HFF-Myc (cell line): ENCODE results near the gene RASAL3.
A peak's percentile ranks its signal among the peaks of the same experiment; 100 is the strongest.
"Not testable (repeated sequence)": the region's sequence is repeated elsewhere in the genome, so short reads cannot be mapped to it uniquely, and the experiment has no call there.

Experiments
- DNase-seq: peaks from one replicate; pipeline ENCODE4 v3.0.0-alpha.2; 2011; ENCODE audit warnings: low read depth; ENCODE audit errors: extremely low read depth
- H3K4me3 ChIP-seq: replicated peaks from 2 replicates; pipeline ENCODE4 v1.5.1; 2011; ENCODE audit warnings: low read depth, mild to moderate bottlenecking, control low read depth, low read length
- CTCF ChIP-seq: IDR thresholded peaks from 2 replicates; pipeline ENCODE4 v1.5.1; 2012; ENCODE audit warnings: mild to moderate bottlenecking, low read depth, low read length, control low read depth; ENCODE audit errors: missing control alignments

The RASAL3 gene

GRCh38 chr19:15417699-15418098 lies 46.6 kb downstream of the RASAL3 start:
- H3K4me3 ChIP-seq: peak overlapping the region; percentile 99
- DNase-seq: no peak
- TF ChIP-seq CTCF: no peak

- TF ChIP-seq CTCF: no peak
- DNase-seq: no peak
- H3K4me3 ChIP-seq: no peak overlapping the region
Observed at GRCh38 chr19:15412832-15413231, 51.5 kb downstream of the RASAL3 start.

- not testable (repeated sequence) for DNase-seq, H3K4me3 ChIP-seq
Observed at GRCh38 chr19:15411351-15411750, 53.0 kb downstream of the RASAL3 start.

GRCh38 chr19:15404780-15405211 lies 59.5 kb downstream of the RASAL3 start:
- DNase-seq: no peak
- TF ChIP-seq CTCF: no peak
- H3K4me3 ChIP-seq: no peak overlapping the region

GRCh38 chr19:15404097-15404779 lies 60.1 kb downstream of the RASAL3 start:
- no peak for DNase-seq
- TF ChIP-seq CTCF: no peak

GRCh38 chr19:15403151-15403531 lies 61.2 kb downstream of the RASAL3 start:
- no peak overlapping the region for H3K4me3 ChIP-seq
- no peak for DNase-seq
- TF ChIP-seq CTCF: no peak

More at GRCh38 chr19:15404097-15404779, 60.1 kb downstream of the RASAL3 start:
- no peak overlapping the region for H3K4me3 ChIP-seq

- no peak for TF ChIP-seq CTCF
- DNase-seq: no peak
- H3K4me3 ChIP-seq: no peak overlapping the region
Observed at GRCh38 chr19:15402411-15403150, 61.8 kb downstream of the RASAL3 start.
